ENCODE measurements around the gene DIS3L2. TPM values are rescaled to one million over a fixed set of nuclear protein-coding genes. Genes with fewer than 3 reads are reported as not detected.

The DIS3L2 gene
- total and polyA plus RNA-seq, 2 of the 8 experiments (the other 6 are each of a cell fraction or from before 2014, with no cell fraction given): 11.5 to 21.6 TPM

DNA sequence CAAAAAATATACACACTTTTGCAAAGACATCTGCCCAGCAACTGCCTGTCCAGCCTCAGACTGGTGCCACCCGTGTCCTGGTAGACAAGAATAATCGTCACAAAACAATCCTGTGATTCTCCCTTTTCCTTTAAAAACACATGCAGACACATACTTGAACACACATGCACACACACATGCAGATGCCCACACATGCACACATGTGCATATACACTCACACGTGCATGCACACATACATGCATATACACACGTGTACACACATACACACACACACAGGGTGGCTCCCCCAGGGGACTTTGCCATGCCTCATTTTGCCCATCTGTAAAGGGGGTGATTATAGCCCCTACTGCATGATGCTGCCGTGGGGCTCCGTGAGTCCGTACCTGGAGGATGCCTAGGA is 392.1 kb downstream of the DIS3L2 start (continued):
- no peak for TF ChIP-seq YY1 (IDR thresholded peaks at IDR 0.05; ENCODE audit: low read depth, low read length)
- no peak for TF ChIP-seq GTF2F1 (IDR thresholded peaks at IDR 0.05; ENCODE audit: borderline replicate concordance, low read depth, low read length)
- TF ChIP-seq BCL11A (IDR thresholded peaks at IDR 0.05; ENCODE audit: low read depth in 2 of 2, low read length in 2 of 2): no peak
- no peak for TF ChIP-seq KDM4A (IDR thresholded peaks at IDR 0.05; ENCODE audit: low read depth, low read length, severe bottlenecking)

Measured in H1 (cell line).